ENCODE results near the gene CACYBP. TPM values are rescaled to one million over a fixed set of nuclear protein-coding genes. Genes with fewer than 3 reads are reported as not detected.

Gene CACYBP
- total and polyA plus RNA-seq, 10 donors: 32.3 to 128 (median 63.1) TPM

- 51 to 59% (median 53%) methylated on average over 3 of the region's 3 CpGs for WGBS, 5 donors
- no peaks in the 10 kb centered on the region for H3K27me3 ChIP-seq (replicated peaks in 1 of 7)
- no peak for DNase-seq
These were observed 44.8 kb upstream of the CACYBP start for GRCh38 chr1:174954671-174955669.

GRCh38 chr1:174956086-174956485, 43.7 kb upstream of the CACYBP start:
- TF ChIP-seq POLR2A (IDR thresholded peaks at IDR 0.05): no peak
- no peak for TF ChIP-seq CTCF (IDR thresholded peaks at IDR 0.05 in 8 of 11, conservative IDR thresholded peaks at IDR 0.05 in 3 of 11)
- no peak for TF ChIP-seq POLR2AphosphoS5 (IDR thresholded peaks at IDR 0.05)
- H3K36me3 ChIP-seq: peaks cover 0 to 8% (median 0%) of the 10 kb centered on the region in 6 donors
- no peaks in the 10 kb centered on the region for H3K9me3 ChIP-seq
- DNase-seq: no peak
- H3K27ac ChIP-seq: no peak overlapping the region
- intact Hi-C loops (cut with DNase I; ENCODE audit: low total_unique reads): no loop called here
- WGBS, 5 donors: 93 to 96% (median 95%) methylated on average over 3 of the region's 3 CpGs
- peaks cover 12 to 55% (median 25%) of the 10 kb centered on the region in 6 donors for H3K4me1 ChIP-seq
- H3K4me3 ChIP-seq: no peak overlapping the region
- H3K27me3 ChIP-seq (replicated peaks in 1 of 7): no peaks in the 10 kb centered on the region

More at GRCh38 chr1:174954671-174955669, 44.8 kb upstream of the CACYBP start:
- H3K9me3 ChIP-seq: no peaks in the 10 kb centered on the region
- H3K4me3 ChIP-seq: no peak overlapping the region
- intact Hi-C loops (cut with DNase I; ENCODE audit: low total_unique reads): no loop called here
- H3K27ac ChIP-seq: peak overlapping the region in 3 of 8 donors; percentile 32 to 43 (median 34)
- no peak for TF ChIP-seq POLR2A (IDR thresholded peaks at IDR 0.05)
- TF ChIP-seq POLR2AphosphoS5 (IDR thresholded peaks at IDR 0.05): no peak
- TF ChIP-seq CTCF (IDR thresholded peaks at IDR 0.05 in 8 of 11, conservative IDR thresholded peaks at IDR 0.05 in 3 of 11): no peak
- peaks cover 12 to 49% (median 25%) of the 10 kb centered on the region in 6 donors for H3K4me1 ChIP-seq
- H3K36me3 ChIP-seq: peaks cover 0 to 8% (median 0%) of the 10 kb centered on the region in 6 donors

GRCh38 chr1:174956976-174957375, 42.8 kb upstream of the CACYBP start:
- Histone ChIP-seq H3K9me3 (no peaks in the 10 kb centered on the region), H3K4me3 (no peak overlapping the region), H3K36me3 (peaks cover 0 to 8% (median 0%) of the 10 kb centered on the region in 6 donors), H3K27me3 (replicated peaks in 1 of 7) (no peaks in the 10 kb centered on the region), H3K4me1 (peaks cover 12 to 55% (median 25%) of the 10 kb centered on the region in 6 donors), H3K27ac (peak overlapping the region in 1 of 8 donors; percentile 33)
- DNase-seq: no peak
- intact Hi-C loops (cut with DNase I; ENCODE audit: low total_unique reads): no loop called here
- TF ChIP-seq CTCF (IDR thresholded peaks at IDR 0.05 in 8 of 11, conservative IDR thresholded peaks at IDR 0.05 in 3 of 11): no peak
- no peak for TF ChIP-seq POLR2AphosphoS5 (IDR thresholded peaks at IDR 0.05)
- TF ChIP-seq POLR2A (IDR thresholded peaks at IDR 0.05): no peak

- peaks cover 0 to 8% (median 0%) of the 10 kb centered on the region in 6 donors for H3K36me3 ChIP-seq
- H3K27ac ChIP-seq: peak overlapping the region in 5 of 8 donors; percentile 6 to 48 (median 16)
- H3K27me3 ChIP-seq (replicated peaks in 1 of 7): no peaks in the 10 kb centered on the region
- no peak for DNase-seq
- no peak overlapping the region for H3K4me3 ChIP-seq
- H3K4me1 ChIP-seq: peaks cover 12 to 57% (median 25%) of the 10 kb centered on the region in 6 donors
- no peaks in the 10 kb centered on the region for H3K9me3 ChIP-seq
- no peak for TF ChIP-seq POLR2AphosphoS5 (IDR thresholded peaks at IDR 0.05)
- TF ChIP-seq CTCF (IDR thresholded peaks at IDR 0.05 in 8 of 11, conservative IDR thresholded peaks at IDR 0.05 in 3 of 11): no peak
- TF ChIP-seq POLR2A (IDR thresholded peaks at IDR 0.05): no peak
- intact Hi-C loops (cut with DNase I; ENCODE audit: low total_unique reads): no loop called here
These were observed 41.9 kb upstream of the CACYBP start for GRCh38 chr1:174957829-174958228.

Measured in spleen (tissue), 11 donors.